IPS-20b (cell line): Measurements from ENCODE around the gene DCC.

Source experiments
- H3K27ac ChIP-seq: one replicate; pipeline ENCODE4 v1.5.1; 2013; ENCODE audit warnings: low read length
- H3K27me3 ChIP-seq: 2 replicates; pipeline ENCODE4 v1.6.1; 2013; ENCODE audit warnings: mild to moderate bottlenecking, low read length, inconsistent platforms; ENCODE audit not compliant: insufficient read depth
- H3K36me3 ChIP-seq: 2 replicates; pipeline ENCODE4 v1.6.1; 2013; ENCODE audit warnings: low read depth, mild to moderate bottlenecking, inconsistent platforms, low read length, moderate library complexity; ENCODE audit not compliant: insufficient read depth
- H3K4me1 ChIP-seq: 2 replicates; pipeline ENCODE4 v1.6.1; 2013; ENCODE audit warnings: mild to moderate bottlenecking, control low read depth, inconsistent platforms, low read length, moderate library complexity; ENCODE audit not compliant: insufficient read depth
- H3K4me3 ChIP-seq: 2 replicates; pipeline ENCODE4 v1.5.1; 2013; ENCODE audit warnings: mild to moderate bottlenecking, low read length, inconsistent platforms
- H3K9ac ChIP-seq: 2 replicates; pipeline ENCODE4 v1.6.1; 2013; ENCODE audit warnings: low read depth, mild to moderate bottlenecking, inconsistent platforms, low read length, moderate library complexity
- H3K9me3 ChIP-seq: 2 replicates; pipeline ENCODE4 v1.6.1; 2013; ENCODE audit warnings: mild to moderate bottlenecking, low read depth, low read length, inconsistent platforms; ENCODE audit not compliant: insufficient read depth

The DCC gene

DNA sequence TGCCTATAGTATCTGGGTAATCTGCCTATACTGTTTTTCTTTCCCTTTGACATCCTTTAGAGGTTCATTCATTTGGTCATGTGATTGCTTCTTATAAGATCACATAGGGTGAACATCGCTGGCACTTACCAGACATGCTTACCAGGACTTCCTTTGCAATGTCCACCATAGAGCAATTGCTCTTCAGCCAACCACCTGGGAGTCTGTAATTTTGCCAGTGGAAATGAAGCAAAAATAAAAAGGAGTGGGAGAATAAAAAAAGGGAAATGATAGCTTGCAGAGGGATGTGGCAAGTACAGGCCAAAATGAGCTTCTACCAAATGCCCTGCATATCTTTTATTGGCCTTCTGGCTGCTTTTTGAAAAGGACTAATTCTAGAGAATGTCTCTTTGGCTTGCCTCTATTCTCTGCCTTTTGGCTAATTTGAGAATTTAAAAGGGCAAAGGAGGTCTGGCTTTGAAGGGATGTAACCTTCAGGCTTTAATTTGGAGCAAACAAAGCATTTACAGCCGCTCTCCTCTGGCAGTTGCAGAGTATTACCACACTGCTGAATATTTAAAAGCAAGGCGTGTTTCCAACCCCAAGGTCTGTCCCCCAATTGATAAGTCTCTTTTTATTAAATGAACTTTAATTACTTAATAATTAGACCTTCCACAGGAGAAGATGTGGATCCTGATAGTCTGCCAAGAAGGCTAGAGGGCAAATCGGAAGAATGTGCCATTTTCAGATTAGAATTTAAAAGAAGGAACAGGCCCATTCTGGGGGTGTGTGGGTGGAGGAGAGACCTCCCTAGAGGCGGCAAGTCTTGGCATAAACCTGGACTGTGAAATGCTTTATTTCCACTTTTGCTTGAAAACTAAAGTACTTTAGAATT lies 557.9 kb downstream of the DCC start:
- H3K27me3 ChIP-seq = no peaks in the 10 kb centered on the region
- H3K4me1 ChIP-seq = no peaks in the 10 kb centered on the region
- no peaks in the 10 kb centered on the region for H3K9me3 ChIP-seq
- H3K27ac ChIP-seq = no peak overlapping the region
- H3K4me3 ChIP-seq = no peak overlapping the region
- H3K36me3 ChIP-seq = no peaks in the 10 kb centered on the region
- no peak overlapping the region for H3K9ac ChIP-seq

GRCh38 chr18:52898485-52899058 lies 558.6 kb downstream of the DCC start:
- Histone ChIP-seq H3K27ac (no peak overlapping the region), H3K27me3 (no peaks in the 10 kb centered on the region)

DNA sequence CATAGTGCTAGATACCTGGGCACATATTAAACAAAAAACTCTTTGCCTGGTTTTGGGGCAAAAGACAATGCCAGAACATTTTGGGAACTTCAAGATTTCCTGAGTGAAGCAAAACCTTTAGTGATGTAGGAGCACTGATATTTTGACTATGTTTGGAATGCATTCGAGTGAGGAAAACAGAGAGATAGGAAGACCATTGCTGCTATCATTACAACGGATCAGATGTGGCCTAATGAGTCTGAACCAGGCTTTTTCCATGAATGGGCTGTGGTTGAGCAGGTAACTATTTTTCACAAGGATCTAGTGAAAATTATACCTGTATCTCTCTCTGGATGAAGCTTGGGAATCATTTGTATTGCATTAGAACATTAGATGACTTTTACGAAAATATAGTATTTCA lies 562.2 kb downstream of the DCC start:
- Histone ChIP-seq H3K9me3 (no peaks in the 10 kb centered on the region), H3K9ac (no peak overlapping the region), H3K4me1 (no peaks in the 10 kb centered on the region), H3K4me3 (no peak overlapping the region), H3K36me3 (no peaks in the 10 kb centered on the region), H3K27me3 (no peaks in the 10 kb centered on the region), H3K27ac (no peak overlapping the region)

More at GRCh38 chr18:52898485-52899058, 558.6 kb downstream of the DCC start:
- no peaks in the 10 kb centered on the region for H3K9me3 ChIP-seq
- H3K4me3 ChIP-seq = no peak overlapping the region
- no peak overlapping the region for H3K9ac ChIP-seq
- H3K4me1 ChIP-seq = no peaks in the 10 kb centered on the region
- no peaks in the 10 kb centered on the region for H3K36me3 ChIP-seq

DNA sequence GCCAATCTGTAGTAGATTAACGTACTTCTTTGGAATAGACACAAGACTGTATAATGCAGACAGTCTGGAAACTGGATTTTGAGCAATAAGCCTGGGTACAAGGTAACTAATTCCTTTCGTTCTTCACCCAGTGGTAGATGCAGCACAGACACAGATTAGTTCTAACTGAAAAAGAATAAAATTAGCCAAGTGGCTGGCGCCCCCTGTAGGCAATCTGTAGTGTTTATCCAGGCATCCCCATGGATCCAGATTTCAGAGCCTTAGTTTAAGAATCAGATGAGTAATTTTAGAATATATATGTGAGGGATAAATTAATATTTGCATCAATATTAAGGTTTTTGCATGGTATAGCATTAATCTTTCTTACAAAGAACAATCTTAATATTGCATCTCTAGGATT lies 563.9 kb downstream of the DCC start:
- Histone ChIP-seq H3K27ac (no peak overlapping the region), H3K4me3 (no peak overlapping the region), H3K4me1 (no peaks in the 10 kb centered on the region), H3K9ac (no peak overlapping the region), H3K9me3 (no peaks in the 10 kb centered on the region), H3K27me3 (no peaks in the 10 kb centered on the region), H3K36me3 (no peaks in the 10 kb centered on the region)

- no peaks in the 10 kb centered on the region for H3K9me3 ChIP-seq
- no peak overlapping the region for H3K27ac ChIP-seq
- H3K4me3 ChIP-seq = no peak overlapping the region
- H3K36me3 ChIP-seq = no peaks in the 10 kb centered on the region
- no peaks in the 10 kb centered on the region for H3K4me1 ChIP-seq
- H3K27me3 ChIP-seq = no peaks in the 10 kb centered on the region
- no peak overlapping the region for H3K9ac ChIP-seq
Measured at GRCh38 chr18:52907543-52908308, 567.7 kb downstream of the DCC start.

- Histone ChIP-seq H3K9ac (no peak overlapping the region), H3K36me3 (no peaks in the 10 kb centered on the region), H3K4me3 (no peak overlapping the region), H3K4me1 (no peaks in the 10 kb centered on the region), H3K27ac (no peak overlapping the region), H3K9me3 (no peaks in the 10 kb centered on the region), H3K27me3 (no peaks in the 10 kb centered on the region)
Measured at GRCh38 chr18:52914148-52914547, 574.2 kb downstream of the DCC start.

DNA sequence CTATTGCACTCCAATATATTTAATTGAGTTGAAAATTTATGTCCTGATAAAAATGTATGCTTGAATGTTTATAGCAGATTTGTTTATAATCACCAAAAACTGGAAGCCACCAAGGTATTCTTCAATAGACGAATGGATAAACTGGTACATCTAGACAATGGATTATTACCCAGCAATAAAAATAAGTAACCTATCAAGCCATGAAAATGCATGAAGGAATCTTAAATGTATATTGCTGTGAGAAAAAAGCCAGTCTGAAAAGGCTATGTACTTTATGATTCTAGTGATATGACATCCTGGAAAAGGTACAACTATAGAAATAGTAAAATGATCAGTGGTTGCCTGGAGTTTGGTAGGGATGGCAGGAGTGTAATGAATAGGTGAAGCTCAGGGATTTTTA lies 580.7 kb downstream of the DCC start:
- H3K4me3 ChIP-seq = no peak overlapping the region
- no peaks in the 10 kb centered on the region for H3K36me3 ChIP-seq
- H3K27ac ChIP-seq = no peak overlapping the region
- no peaks in the 10 kb centered on the region for H3K9me3 ChIP-seq
- H3K4me1 ChIP-seq = no peaks in the 10 kb centered on the region
- H3K27me3 ChIP-seq = no peaks in the 10 kb centered on the region
- no peak overlapping the region for H3K9ac ChIP-seq

DNA sequence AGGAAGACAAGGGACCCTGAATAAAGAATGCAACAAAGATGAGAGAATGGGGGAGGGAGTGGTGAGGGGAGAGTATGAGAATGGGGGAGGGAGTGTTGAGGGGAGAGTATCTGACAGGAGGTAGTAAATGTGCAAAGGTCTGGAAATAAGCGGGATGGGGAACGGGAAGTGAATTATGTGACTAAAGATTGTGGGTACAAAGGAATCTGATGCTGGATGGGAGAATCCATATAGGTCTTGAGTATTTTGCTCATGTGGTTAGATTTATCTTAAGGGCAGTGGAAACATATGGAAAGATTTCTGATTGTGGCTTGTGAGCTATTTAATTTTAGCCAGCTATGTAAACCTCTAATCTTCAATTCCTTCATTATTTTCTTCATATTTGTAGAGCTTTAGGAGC lies 593.4 kb downstream of the DCC start:
- Histone ChIP-seq H3K9ac (no peak overlapping the region), H3K4me3 (no peak overlapping the region), H3K9me3 (no peaks in the 10 kb centered on the region), H3K27ac (no peak overlapping the region), H3K4me1 (no peaks in the 10 kb centered on the region), H3K27me3 (no peaks in the 10 kb centered on the region), H3K36me3 (no peaks in the 10 kb centered on the region)

GRCh38 chr18:52936931-52937330 lies 596.9 kb downstream of the DCC start:
- no peaks in the 10 kb centered on the region for H3K27me3 ChIP-seq
- no peak overlapping the region for H3K9ac ChIP-seq
- no peaks in the 10 kb centered on the region for H3K36me3 ChIP-seq
- H3K27ac ChIP-seq = no peak overlapping the region
- H3K9me3 ChIP-seq = no peaks in the 10 kb centered on the region
- H3K4me1 ChIP-seq = no peaks in the 10 kb centered on the region
- H3K4me3 ChIP-seq = no peak overlapping the region

GRCh38 chr18:52937840-52938239 lies 597.8 kb downstream of the DCC start:
- Histone ChIP-seq H3K9ac (no peak overlapping the region), H3K27ac (no peak overlapping the region), H3K36me3 (no peaks in the 10 kb centered on the region), H3K4me1 (no peaks in the 10 kb centered on the region), H3K9me3 (no peaks in the 10 kb centered on the region), H3K27me3 (no peaks in the 10 kb centered on the region), H3K4me3 (no peak overlapping the region)

GRCh38 chr18:52945552-52945951 lies 605.6 kb downstream of the DCC start:
- Histone ChIP-seq H3K9ac (no peak overlapping the region), H3K27me3 (no peaks in the 10 kb centered on the region), H3K36me3 (no peaks in the 10 kb centered on the region), H3K4me3 (no peak overlapping the region), H3K27ac (no peak overlapping the region), H3K9me3 (no peaks in the 10 kb centered on the region), H3K4me1 (no peaks in the 10 kb centered on the region)
